GM06990 (cell line): ENCODE measurements around the gene YIF1B.

Experiments used
- DNase-seq: peaks from one replicate; pipeline ENCODE4 v3.0.0-alpha.2; 2011; ENCODE audit not compliant: insufficient read length; ENCODE audit errors: extremely low read depth
- H3K27me3 ChIP-seq: replicated peaks from 2 replicates; pipeline ENCODE4 v1.6.0; 2011; ENCODE audit warnings: low read length; ENCODE audit not compliant: control insufficient read depth, insufficient read depth
- H3K36me3 ChIP-seq: 2 replicates; pipeline ENCODE4 v1.5.1; 2011; ENCODE audit warnings: low read length; ENCODE audit not compliant: control insufficient read depth, insufficient read depth
- H3K4me3 ChIP-seq: replicated peaks from 2 replicates; pipeline ENCODE4 v1.5.1; 2011; ENCODE audit warnings: low read depth, mild to moderate bottlenecking, control low read depth, low read length
- TF ChIP-seq, protein P1 (sequence below): IDR thresholded peaks from 2 replicates; pipeline ENCODE4 v1.5.1; 2011; ENCODE audit warnings: low read length, control low read depth, mild to moderate bottlenecking, inconsistent platforms; ENCODE audit not compliant: insufficient read depth, poor library complexity, severe bottlenecking

YIF1B gene

GRCh38 chr19:38306236-38306635, 9.5 kb downstream of the YIF1B start:
- Histone ChIP-seq H3K27me3 (no peaks in the 10 kb centered on the region), H3K36me3 (peaks cover 12% of the 10 kb centered on the region), H3K4me3 (no peak overlapping the region)
- TF ChIP-seq, protein P1, sequence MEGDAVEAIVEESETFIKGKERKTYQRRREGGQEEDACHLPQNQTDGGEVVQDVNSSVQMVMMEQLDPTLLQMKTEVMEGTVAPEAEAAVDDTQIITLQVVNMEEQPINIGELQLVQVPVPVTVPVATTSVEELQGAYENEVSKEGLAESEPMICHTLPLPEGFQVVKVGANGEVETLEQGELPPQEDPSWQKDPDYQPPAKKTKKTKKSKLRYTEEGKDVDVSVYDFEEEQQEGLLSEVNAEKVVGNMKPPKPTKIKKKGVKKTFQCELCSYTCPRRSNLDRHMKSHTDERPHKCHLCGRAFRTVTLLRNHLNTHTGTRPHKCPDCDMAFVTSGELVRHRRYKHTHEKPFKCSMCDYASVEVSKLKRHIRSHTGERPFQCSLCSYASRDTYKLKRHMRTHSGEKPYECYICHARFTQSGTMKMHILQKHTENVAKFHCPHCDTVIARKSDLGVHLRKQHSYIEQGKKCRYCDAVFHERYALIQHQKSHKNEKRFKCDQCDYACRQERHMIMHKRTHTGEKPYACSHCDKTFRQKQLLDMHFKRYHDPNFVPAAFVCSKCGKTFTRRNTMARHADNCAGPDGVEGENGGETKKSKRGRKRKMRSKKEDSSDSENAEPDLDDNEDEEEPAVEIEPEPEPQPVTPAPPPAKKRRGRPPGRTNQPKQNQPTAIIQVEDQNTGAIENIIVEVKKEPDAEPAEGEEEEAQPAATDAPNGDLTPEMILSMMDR, result no peak
- no peak for DNase-seq

DNA sequence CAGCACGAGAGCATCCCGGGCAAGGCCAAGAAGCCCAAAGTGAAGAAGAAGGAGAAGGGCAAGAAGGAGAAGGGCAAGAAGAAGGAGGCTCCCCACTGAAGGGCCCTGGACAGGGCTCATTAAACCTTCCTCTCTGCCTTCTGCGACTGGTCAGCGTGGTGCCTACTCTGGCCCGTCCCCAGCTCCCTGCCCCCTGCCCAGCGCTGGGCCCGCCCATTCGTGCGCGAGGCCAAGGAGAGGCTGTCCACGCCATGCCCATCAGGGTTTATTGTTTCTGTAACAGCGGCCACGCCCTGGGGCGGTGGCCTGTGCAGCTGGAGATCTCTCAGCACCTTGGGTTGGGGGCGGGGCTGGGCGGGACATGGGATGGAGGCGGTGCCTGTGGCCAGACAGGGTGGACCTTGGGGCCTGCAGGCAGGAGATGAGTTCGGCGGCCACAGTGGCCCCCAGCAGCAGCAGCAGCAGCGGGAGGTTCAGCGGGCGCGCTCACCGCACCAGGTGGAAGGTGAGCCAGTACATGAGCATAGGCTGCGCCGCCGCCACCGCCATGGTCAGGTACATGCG, 10.8 kb downstream of the YIF1B start:
- TF ChIP-seq, protein P1, result no peak
- Histone ChIP-seq H3K36me3 (peaks cover 12% of the 10 kb centered on the region), H3K27me3 (no peaks in the 10 kb centered on the region), H3K4me3 (no peak overlapping the region)
- DNase-seq, result no peak

DNA sequence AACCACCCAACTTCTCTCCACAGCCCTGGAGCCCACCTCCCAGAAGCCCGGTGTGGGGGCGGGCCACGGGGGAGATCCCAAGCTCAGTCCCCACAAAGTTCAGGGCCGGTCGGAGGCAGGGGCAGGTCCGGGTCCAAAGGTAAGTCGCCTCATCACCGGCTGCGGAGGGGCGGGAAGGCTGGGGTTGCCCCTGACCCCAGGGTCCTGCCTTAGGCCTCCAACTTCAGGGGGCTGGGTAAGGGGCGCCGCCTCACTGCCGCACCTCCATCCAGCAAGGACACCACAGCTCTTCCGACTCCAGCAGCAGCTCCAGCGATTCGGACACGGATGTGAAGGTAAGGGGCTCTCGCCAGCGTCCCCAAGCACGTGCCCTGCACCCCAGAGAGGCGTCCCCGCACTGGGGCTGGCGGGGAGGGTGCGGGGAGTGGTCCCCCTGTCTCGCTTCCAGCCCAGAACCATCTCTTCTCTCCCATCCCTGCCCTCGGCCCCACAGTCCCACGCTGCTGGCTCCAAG, 11.3 kb downstream of the YIF1B start:
- H3K27me3 ChIP-seq, result no peaks in the 10 kb centered on the region
- DNase-seq, result no peak
- H3K4me3 ChIP-seq, result no peak overlapping the region
- TF ChIP-seq, protein P1, result no peak
- peaks cover 10% of the 10 kb centered on the region for H3K36me3 ChIP-seq

DNA sequence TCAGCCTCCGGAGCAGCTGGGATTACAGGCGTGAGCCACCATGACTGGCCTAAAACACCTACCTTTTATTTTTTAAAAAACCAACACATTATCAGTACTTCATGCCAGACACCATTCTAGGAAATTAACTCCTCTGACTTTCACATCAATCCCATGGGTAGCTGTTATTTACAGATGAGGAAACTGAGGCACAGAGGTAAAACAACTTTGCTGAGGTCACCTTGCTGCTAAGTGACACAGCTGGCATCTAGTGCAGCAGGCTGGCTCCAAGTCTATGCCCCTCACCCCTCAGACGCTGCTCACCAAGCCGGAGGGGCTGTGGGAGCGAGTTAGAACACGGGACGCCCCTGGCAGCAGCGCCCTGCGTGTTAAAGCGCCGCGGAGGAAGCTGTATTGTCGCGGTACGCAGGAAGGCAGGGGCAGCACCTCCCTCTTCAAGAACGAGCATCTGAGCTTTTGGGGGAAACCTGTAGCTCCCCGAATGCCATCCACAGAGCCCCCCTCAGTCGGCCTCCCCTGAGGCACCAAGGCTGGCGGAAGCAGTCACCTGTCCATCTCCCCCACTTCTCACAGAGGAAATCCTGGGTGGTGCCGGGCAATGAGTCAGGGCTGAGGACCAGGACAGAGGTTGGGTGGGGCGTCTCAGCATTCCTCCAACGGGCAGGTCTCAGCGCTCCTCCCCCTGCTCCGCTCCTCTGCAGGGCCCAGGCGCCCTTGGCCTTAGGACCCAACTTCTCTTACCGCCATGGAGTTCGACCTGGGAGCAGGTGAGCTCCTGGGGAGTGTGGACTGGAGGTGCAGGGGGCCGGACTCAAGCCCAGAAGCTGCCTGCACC, 12.0 kb downstream of the YIF1B start, which contains the start of gene C19orf33:
TSS of gene C19orf33 (plus strand) at position 735 of the 835 bp plus-strand sequence. CDS start at position 746, 11 bp downstream.
- no peak for DNase-seq
- TF ChIP-seq, protein P1, result no peak
- Histone ChIP-seq H3K36me3 (peaks cover 5% of the 10 kb centered on the region), H3K27me3 (no peaks in the 10 kb centered on the region), H3K4me3 (no peak within 1 kb of the TSS)

DNA sequence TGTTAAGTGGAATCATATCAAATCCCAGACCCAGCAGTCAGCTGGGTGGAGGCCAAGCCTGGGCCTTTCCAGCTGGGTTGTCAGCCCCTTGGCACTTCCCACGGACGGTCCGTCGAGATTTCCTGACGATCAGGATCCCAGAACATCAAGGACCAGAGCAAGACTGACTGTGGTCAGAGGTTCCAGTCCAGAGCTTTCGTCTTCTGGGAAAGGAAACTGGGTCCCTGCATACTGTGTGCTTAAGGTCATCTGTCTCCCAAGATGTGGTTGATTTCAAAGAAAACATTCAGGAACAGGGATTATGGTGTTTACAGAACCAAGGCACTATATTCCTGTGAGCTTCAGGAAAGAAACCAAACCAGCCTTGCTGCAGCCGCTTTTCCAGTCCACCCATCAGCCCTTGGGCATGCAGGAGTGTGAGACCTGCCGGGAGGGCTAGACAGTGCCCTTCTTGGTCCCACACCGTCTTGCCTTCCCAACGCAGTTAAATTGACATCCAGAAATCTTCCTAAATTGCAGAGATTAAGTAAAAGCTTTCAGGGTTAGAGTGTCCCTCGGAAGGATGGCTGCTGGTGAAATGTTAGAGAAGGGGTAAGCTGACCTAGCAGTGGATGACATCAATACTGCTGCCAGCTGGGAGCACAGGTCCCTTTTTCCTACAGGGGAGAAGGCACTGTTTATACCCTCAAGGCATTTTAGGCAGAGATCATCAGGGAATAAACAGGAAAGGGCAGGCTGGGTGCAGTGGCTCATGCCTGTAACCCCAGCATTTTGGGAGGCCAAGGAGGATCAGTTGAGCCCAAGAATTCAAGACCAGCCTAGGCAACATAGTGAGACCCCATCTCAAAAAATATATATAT, 16.7 kb downstream of the YIF1B start:
- no peak for DNase-seq
- Histone ChIP-seq H3K27me3 (no peaks in the 10 kb centered on the region), H3K4me3 (no peak overlapping the region), H3K36me3 (peaks cover 2% of the 10 kb centered on the region; the same call in 1 of the 2 replicates)
- TF ChIP-seq, protein P1, result no peak
